Measurements from ENCODE around the gene SCRT2. TPM values are rescaled to one million over a fixed set of nuclear protein-coding genes. Genes with fewer than 3 reads are reported as not detected.
A peak's percentile ranks its signal among the peaks of the same experiment; 100 is the strongest.

Gene SCRT2
- total and polyA plus RNA-seq, 7 experiments from 2014 or later, result not detected

DNA sequence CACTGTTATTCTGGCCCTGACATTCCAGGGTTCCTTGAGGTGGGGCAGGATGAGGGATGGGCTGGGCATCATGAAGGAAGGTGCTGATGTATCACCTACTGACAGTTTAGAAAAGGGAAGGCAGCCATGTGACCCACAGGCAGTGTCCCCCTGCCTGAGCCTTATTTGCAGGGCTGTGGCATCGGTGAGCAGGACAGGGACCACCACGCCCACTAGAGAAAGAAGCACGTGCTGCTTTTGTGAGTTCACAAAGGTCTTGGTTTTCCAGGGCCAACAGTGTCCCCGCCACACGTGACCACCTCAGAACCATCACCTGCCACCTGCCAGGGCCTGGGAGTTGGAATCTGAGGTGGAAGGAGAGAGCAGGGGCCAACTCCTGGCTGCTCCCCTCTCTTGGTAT is 43.5 kb upstream of the SCRT2 start:
- H3K4me1 ChIP-seq (ENCODE audit: control insufficient read depth in 2 of 2, insufficient read depth in 2 of 2, low read length in 2 of 2), result no peaks in the 10 kb centered on the region
- DNase-seq (no peak), ATAC-seq (no peak)
- ChIA-PET POLR2A (no interaction called here), CTCF (no interaction called here)
- H3K9me3 ChIP-seq (ENCODE audit: control insufficient read depth in 2 of 3, low read length in 3 of 3), result no peaks in the 10 kb centered on the region
- H3K27me3 ChIP-seq (ENCODE audit: control insufficient read depth in 2 of 2, insufficient read depth in 2 of 2, low read length in 2 of 2), result no peaks in the 10 kb centered on the region
- Mint-ChIP-seq H3K27ac (no peak overlapping the region), H3K27me3 (peaks cover 6 to 58% (median 38%) of the 10 kb centered on the region in 5 donors), H3K4me1 (peaks cover 0 to 2% (median 0%) of the 10 kb centered on the region in 7 donors), H3K9me3 (peaks cover 0 to 3% (median 0%) of the 10 kb centered on the region in 11 donors), H3K4me3 (no peak overlapping the region), H3K36me3 (peaks cover 0 to 4% (median 0%) of the 10 kb centered on the region in 5 donors)
- intact Hi-C loops (cut with micrococcal nuclease), result no loop called here
- H3K4me3 ChIP-seq (ENCODE audit: low read length), result no peak overlapping the region
- no peak overlapping the region for H3K27ac ChIP-seq (ENCODE audit: low read depth, low read length)
- no peaks in the 10 kb centered on the region for H3K36me3 ChIP-seq (ENCODE audit: control insufficient read depth in 2 of 3, insufficient read depth in 3 of 3, low read length in 3 of 3)

DNA sequence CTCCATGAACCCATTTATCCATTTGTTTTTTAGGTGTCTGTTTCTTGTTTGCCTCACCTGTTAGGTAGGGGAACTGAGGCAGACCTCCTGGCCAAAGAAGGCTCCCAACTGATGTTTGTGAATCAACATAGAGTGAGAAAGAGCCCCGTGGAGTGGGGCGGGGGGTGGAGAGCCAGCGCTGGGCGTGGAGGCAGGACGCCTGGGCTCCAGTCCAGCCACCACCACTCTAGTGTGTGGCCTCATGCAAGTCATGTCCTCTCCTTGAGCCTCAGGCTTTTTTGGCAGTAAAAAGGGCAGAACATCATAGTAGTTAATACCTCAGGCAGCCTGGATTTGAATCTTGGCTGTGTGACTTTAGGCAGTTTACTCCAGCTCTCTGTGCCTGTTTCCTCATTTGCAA is 42.2 kb upstream of the SCRT2 start:
- H3K36me3 Mint-ChIP-seq, result peaks cover 0 to 4% (median 0%) of the 10 kb centered on the region in 5 donors
- Histone ChIP-seq H3K27ac (ENCODE audit: low read depth, low read length) (no peak overlapping the region), H3K36me3 (ENCODE audit: control insufficient read depth in 2 of 3, insufficient read depth in 3 of 3, low read length in 3 of 3) (no peaks in the 10 kb centered on the region), H3K4me3 (ENCODE audit: low read length) (no peak overlapping the region), H3K27me3 (ENCODE audit: control insufficient read depth in 2 of 2, insufficient read depth in 2 of 2, low read length in 2 of 2) (no peaks in the 10 kb centered on the region), H3K4me1 (ENCODE audit: control insufficient read depth in 2 of 2, insufficient read depth in 2 of 2, low read length in 2 of 2) (no peaks in the 10 kb centered on the region), H3K9me3 (ENCODE audit: control insufficient read depth in 2 of 3, low read length in 3 of 3) (no peaks in the 10 kb centered on the region)
- H3K4me3 Mint-ChIP-seq, result no peak overlapping the region
- ATAC-seq (no peak), DNase-seq (no peak)
- H3K9me3 Mint-ChIP-seq, result peaks cover 0 to 6% (median 3%) of the 10 kb centered on the region in 11 donors
- POLR2A ChIA-PET, result no interaction called here
- CTCF ChIA-PET, result no interaction called here
- intact Hi-C loops (cut with micrococcal nuclease), result no loop called here
- peaks cover 8 to 55% (median 33%) of the 10 kb centered on the region in 5 donors for H3K27me3 Mint-ChIP-seq
- peaks cover 0 to 2% (median 0%) of the 10 kb centered on the region in 7 donors for H3K4me1 Mint-ChIP-seq
- no peak overlapping the region for H3K27ac Mint-ChIP-seq

DNA sequence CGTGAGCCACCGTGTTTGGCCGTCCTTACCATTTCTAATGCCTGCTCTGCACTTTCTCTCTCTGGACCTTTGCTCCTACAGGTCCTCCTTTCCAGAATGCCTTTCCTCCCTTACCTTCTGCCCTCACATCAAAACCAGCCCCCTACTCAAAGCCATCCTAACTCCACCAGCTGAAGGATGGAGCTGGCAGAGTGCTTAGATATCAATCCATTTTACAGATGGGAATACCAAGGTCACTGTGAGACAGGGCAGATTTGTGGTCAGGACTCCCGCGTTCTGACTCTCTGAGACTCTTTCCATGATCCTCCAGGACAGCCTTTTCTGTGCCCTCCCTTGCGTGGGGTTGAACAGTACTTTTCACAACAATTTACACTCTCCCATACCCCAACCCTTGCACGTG is 41.7 kb upstream of the SCRT2 start:
- Histone ChIP-seq H3K27me3 (ENCODE audit: control insufficient read depth in 2 of 2, insufficient read depth in 2 of 2, low read length in 2 of 2) (no peaks in the 10 kb centered on the region), H3K36me3 (ENCODE audit: control insufficient read depth in 2 of 3, insufficient read depth in 3 of 3, low read length in 3 of 3) (no peaks in the 10 kb centered on the region), H3K4me3 (ENCODE audit: low read length) (no peak overlapping the region), H3K27ac (ENCODE audit: low read depth, low read length) (no peak overlapping the region), H3K4me1 (ENCODE audit: control insufficient read depth in 2 of 2, insufficient read depth in 2 of 2, low read length in 2 of 2) (no peaks in the 10 kb centered on the region), H3K9me3 (ENCODE audit: control insufficient read depth in 2 of 3, low read length in 3 of 3) (no peaks in the 10 kb centered on the region)
- Mint-ChIP-seq H3K4me3 (no peak overlapping the region), H3K27me3 (peaks cover 8 to 55% (median 36%) of the 10 kb centered on the region in 5 donors), H3K27ac (no peak overlapping the region), H3K4me1 (peaks cover 0 to 2% (median 0%) of the 10 kb centered on the region in 7 donors), H3K9me3 (peaks cover 0 to 8% (median 3%) of the 10 kb centered on the region in 11 donors), H3K36me3 (peaks cover 0 to 4% (median 0%) of the 10 kb centered on the region in 5 donors)
- intact Hi-C loops (cut with micrococcal nuclease), result no loop called here
- DNase-seq, result no peak
- no peak for ATAC-seq
- CTCF ChIA-PET, result no interaction called here
- POLR2A ChIA-PET, result no interaction called here

DNA sequence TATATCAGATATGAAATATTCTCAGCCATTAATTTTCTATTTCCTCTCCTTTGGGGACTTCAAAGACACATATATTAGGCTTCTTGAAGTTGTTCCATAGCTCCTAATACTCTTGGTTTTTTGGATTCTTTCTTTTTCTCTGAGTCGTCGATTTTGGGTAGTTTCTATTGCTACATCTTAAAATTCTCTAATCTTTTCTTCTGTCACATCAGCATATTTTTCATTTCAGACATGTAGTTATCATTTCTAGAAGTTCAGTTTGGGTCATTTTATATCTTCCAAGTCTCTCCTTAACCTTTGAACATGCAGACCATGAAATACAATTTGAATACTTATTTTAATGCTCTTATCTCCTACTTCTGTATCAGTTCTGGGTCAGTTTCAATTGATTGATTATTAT is 38.9 kb upstream of the SCRT2 start:
- H3K9me3 ChIP-seq (ENCODE audit: control insufficient read depth in 2 of 3, low read length in 3 of 3), result no peaks in the 10 kb centered on the region
- ATAC-seq (no peak), DNase-seq (no peak)
- peaks cover 23 to 51% (median 39%) of the 10 kb centered on the region in 5 donors for H3K27me3 Mint-ChIP-seq
- no peaks in the 10 kb centered on the region for H3K36me3 ChIP-seq (ENCODE audit: control insufficient read depth in 2 of 3, insufficient read depth in 3 of 3, low read length in 3 of 3)
- intact Hi-C loops (cut with micrococcal nuclease), result no loop called here
- H3K4me3 ChIP-seq (ENCODE audit: low read length), result no peak overlapping the region
- H3K27ac ChIP-seq (ENCODE audit: low read depth, low read length), result no peak overlapping the region
- POLR2A ChIA-PET, result no interaction called here
- H3K36me3 Mint-ChIP-seq, result peaks cover 0 to 2% (median 0%) of the 10 kb centered on the region in 5 donors
- peaks cover 0 to 2% (median under 1%) of the 10 kb centered on the region in 7 donors for H3K4me1 Mint-ChIP-seq
- CTCF ChIA-PET, result no interaction called here
- H3K4me1 ChIP-seq (ENCODE audit: control insufficient read depth in 2 of 2, insufficient read depth in 2 of 2, low read length in 2 of 2), result no peaks in the 10 kb centered on the region
- peaks cover 0 to 16% (median 3%) of the 10 kb centered on the region in 11 donors for H3K9me3 Mint-ChIP-seq
- no peak overlapping the region for H3K4me3 Mint-ChIP-seq
- no peaks in the 10 kb centered on the region for H3K27me3 ChIP-seq (ENCODE audit: control insufficient read depth in 2 of 2, insufficient read depth in 2 of 2, low read length in 2 of 2)
- H3K27ac Mint-ChIP-seq, result no peak overlapping the region

DNA sequence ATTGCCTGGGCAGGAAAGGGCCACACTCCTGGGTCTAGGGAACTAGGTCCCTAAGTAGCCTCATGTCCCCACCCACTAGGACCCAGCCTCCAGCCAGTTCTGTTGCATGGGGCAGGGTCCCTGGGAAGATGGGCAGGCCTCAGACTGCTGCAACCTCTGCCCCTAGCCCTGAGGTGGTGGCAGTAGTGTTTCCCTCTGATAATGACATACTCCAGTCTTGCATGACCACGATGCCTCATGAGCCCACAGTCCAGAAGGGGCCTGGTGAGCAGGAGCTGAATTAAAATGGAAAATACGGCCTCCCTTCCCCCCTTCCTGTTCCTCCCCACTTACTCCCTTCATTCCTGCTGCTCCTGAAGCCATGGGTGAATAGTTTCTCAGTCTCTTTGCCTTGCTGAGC is 36.0 kb upstream of the SCRT2 start:
- no peak overlapping the region for H3K4me3 Mint-ChIP-seq
- POLR2A ChIA-PET, result no interaction called here
- DNase-seq (no peak), ATAC-seq (no peak)
- H3K4me3 ChIP-seq (ENCODE audit: low read length), result no peak overlapping the region
- no peaks in the 10 kb centered on the region for H3K36me3 ChIP-seq (ENCODE audit: control insufficient read depth in 2 of 3, insufficient read depth in 3 of 3, low read length in 3 of 3)
- no peak overlapping the region for H3K27ac Mint-ChIP-seq
- CTCF ChIA-PET, result no interaction called here
- intact Hi-C loops (cut with micrococcal nuclease), result no loop called here
- peaks cover 0 to 23% (median 9%) of the 10 kb centered on the region in 11 donors for H3K9me3 Mint-ChIP-seq
- H3K27me3 ChIP-seq (ENCODE audit: control insufficient read depth in 2 of 2, insufficient read depth in 2 of 2, low read length in 2 of 2), result no peaks in the 10 kb centered on the region
- peaks cover 0 to 8% (median 0%) of the 10 kb centered on the region in 5 donors for H3K36me3 Mint-ChIP-seq
- H3K27me3 Mint-ChIP-seq, result peaks cover 26 to 45% (median 34%) of the 10 kb centered on the region in 5 donors
- peaks cover 0 to 8% (median 3%) of the 10 kb centered on the region in 7 donors for H3K4me1 Mint-ChIP-seq
- H3K4me1 ChIP-seq (ENCODE audit: control insufficient read depth in 2 of 2, insufficient read depth in 2 of 2, low read length in 2 of 2), result no peaks in the 10 kb centered on the region
- H3K9me3 ChIP-seq (ENCODE audit: control insufficient read depth in 2 of 3, low read length in 3 of 3), result no peaks in the 10 kb centered on the region
- H3K27ac ChIP-seq (ENCODE audit: low read depth, low read length), result no peak overlapping the region

DNA sequence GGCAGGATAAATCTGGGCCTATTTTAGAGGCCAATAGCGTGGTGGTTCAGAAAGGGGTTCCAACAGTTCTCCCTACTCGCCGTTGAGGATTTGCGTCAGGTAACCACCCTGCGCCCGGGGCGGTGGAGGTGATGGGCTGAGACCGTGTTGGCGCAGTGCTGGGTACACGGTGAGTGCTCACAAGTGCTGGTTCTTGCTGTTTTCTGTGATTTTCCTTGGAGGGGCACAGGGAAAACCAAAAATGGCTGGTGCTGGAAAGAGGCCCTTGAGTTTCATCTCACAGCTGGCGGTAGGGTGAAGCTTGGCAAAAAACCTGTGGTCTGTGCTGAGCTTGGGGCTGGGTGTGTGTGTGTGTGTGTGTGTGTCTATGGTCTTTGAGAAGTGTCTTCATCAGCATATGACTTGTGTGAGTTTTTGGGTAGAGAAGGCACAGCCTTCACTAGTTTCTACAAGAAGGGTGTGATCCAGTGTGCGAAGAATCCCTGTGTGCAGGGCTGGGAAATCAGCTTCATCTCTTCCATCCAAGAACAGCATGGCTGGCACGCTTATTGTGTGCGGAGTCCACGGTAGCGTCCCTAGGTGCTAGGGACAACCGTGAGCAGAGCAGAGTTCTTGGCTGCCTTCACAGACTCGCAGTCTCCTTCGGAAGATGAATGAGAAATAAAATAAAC is 35.3 kb upstream of the SCRT2 start:
- CTCF ChIA-PET, result no interaction called here
- Mint-ChIP-seq H3K27ac (no peak overlapping the region), H3K27me3 (peaks cover 29 to 44% (median 37%) of the 10 kb centered on the region in 5 donors), H3K36me3 (peaks cover 0 to 8% (median 0%) of the 10 kb centered on the region in 5 donors), H3K9me3 (peaks cover 0 to 23% (median 9%) of the 10 kb centered on the region in 11 donors), H3K4me3 (peak overlapping the region in 3 of 10 donors; percentile 1 to 20 (median 9)), H3K4me1 (peaks cover 0 to 8% (median 3%) of the 10 kb centered on the region in 7 donors)
- DNase-seq (no peak), ATAC-seq (no peak)
- Histone ChIP-seq H3K27ac (ENCODE audit: low read depth, low read length) (no peak overlapping the region), H3K4me1 (ENCODE audit: control insufficient read depth in 2 of 2, insufficient read depth in 2 of 2, low read length in 2 of 2) (no peaks in the 10 kb centered on the region), H3K36me3 (ENCODE audit: control insufficient read depth in 2 of 3, insufficient read depth in 3 of 3, low read length in 3 of 3) (no peaks in the 10 kb centered on the region), H3K4me3 (ENCODE audit: low read length) (no peak overlapping the region), H3K27me3 (ENCODE audit: control insufficient read depth in 2 of 2, insufficient read depth in 2 of 2, low read length in 2 of 2) (no peaks in the 10 kb centered on the region), H3K9me3 (ENCODE audit: control insufficient read depth in 2 of 3, low read length in 3 of 3) (no peaks in the 10 kb centered on the region)
- intact Hi-C loops (cut with micrococcal nuclease), result no loop called here
- POLR2A ChIA-PET, result no interaction called here
